ENCODE results near the gene TBP.

GRCh38 chr6:170505306-170505705, 48.9 kb upstream of the TBP start:
- TF ChIP-seq, protein P1, sequence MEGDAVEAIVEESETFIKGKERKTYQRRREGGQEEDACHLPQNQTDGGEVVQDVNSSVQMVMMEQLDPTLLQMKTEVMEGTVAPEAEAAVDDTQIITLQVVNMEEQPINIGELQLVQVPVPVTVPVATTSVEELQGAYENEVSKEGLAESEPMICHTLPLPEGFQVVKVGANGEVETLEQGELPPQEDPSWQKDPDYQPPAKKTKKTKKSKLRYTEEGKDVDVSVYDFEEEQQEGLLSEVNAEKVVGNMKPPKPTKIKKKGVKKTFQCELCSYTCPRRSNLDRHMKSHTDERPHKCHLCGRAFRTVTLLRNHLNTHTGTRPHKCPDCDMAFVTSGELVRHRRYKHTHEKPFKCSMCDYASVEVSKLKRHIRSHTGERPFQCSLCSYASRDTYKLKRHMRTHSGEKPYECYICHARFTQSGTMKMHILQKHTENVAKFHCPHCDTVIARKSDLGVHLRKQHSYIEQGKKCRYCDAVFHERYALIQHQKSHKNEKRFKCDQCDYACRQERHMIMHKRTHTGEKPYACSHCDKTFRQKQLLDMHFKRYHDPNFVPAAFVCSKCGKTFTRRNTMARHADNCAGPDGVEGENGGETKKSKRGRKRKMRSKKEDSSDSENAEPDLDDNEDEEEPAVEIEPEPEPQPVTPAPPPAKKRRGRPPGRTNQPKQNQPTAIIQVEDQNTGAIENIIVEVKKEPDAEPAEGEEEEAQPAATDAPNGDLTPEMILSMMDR (IDR thresholded peaks at IDR 0.05), result no peak
- no peak for TF ChIP-seq POLR2A (IDR thresholded peaks at IDR 0.05)

All from heart left ventricle (tissue), 13 donors.